Measurements from ENCODE around the gene EIF3F. TPM values are rescaled to one million over a fixed set of nuclear protein-coding genes. Genes with fewer than 3 reads are reported as not detected.
A peak's percentile ranks its signal among the peaks of the same experiment; 100 is the strongest.

The EIF3F gene
- total RNA-seq, 1 donor from 2014 or later, result 319 TPM

- H3K9me3 ChIP-seq, result no peaks in the 10 kb centered on the region
- no peaks in the 10 kb centered on the region for H3K27me3 ChIP-seq
- peak in 1 of 2 donors; percentile 33 for DNase-seq (ENCODE audit: low spot score in 2 of 2)
- H3K4me1 ChIP-seq, result no peaks in the 10 kb centered on the region
- H3K4me3 ChIP-seq, result no peak overlapping the region
- TF ChIP-seq CTCF (IDR thresholded peaks at IDR 0.05), result no peak
- peaks cover 0 to 4% of the 10 kb centered on the region in 2 donors for H3K36me3 ChIP-seq
- no peak overlapping the region for H3K27ac ChIP-seq
- intact Hi-C loops (cut with DNase I), result no loop called here
These were observed 16.9 kb downstream of the EIF3F start for GRCh38 chr11:8004008-8004407.

DNA sequence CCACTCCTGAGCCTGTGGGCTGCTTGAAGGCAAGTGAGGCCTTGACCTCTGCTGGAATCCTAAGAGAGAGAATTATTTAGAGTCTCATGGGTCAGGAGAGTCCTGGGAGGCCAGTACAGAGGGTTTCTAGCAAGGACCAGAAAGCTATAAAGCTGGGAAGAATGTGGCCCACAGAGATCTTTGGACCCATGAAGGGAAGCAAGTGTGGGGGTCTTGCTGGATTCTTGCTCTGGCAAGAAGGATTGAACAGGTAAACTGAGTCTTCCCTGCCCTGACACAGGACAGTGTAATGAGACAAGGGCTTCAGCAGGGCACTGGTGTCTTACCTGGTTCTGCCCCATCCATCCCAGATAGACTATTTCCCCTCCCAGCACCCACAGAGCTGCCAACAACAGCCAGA is 18.4 kb downstream of the EIF3F start:
- Histone ChIP-seq H3K4me1 (no peaks in the 10 kb centered on the region), H3K4me3 (no peak overlapping the region), H3K9me3 (no peaks in the 10 kb centered on the region), H3K36me3 (no peaks in the 10 kb centered on the region), H3K27me3 (no peaks in the 10 kb centered on the region), H3K27ac (no peak overlapping the region)
- intact Hi-C loops (cut with DNase I), result no loop called here
- TF ChIP-seq CTCF (IDR thresholded peaks at IDR 0.05), result no peak
- peak in 1 of 2 donors; percentile 9 for DNase-seq (ENCODE audit: low spot score in 2 of 2)

- TF ChIP-seq CTCF (IDR thresholded peaks at IDR 0.05), result peak; percentile 55 to 72 (median 70)
- Histone ChIP-seq H3K9me3 (no peaks in the 10 kb centered on the region), H3K27ac (no peak overlapping the region), H3K4me3 (no peak overlapping the region), H3K36me3 (no peaks in the 10 kb centered on the region), H3K27me3 (no peaks in the 10 kb centered on the region), H3K4me1 (no peaks in the 10 kb centered on the region)
- peak in 1 of 2 donors; percentile 67 for DNase-seq (ENCODE audit: low spot score in 2 of 2)
- intact Hi-C loops (cut with DNase I), result loop anchor here (1.0 to 2.0 kb wide), 3 partner anchors 27 to 92 kb away; no protein-coding TSS in a partner anchor
These were observed 19.3 kb downstream of the EIF3F start for GRCh38 chr11:8006349-8006977.

DNA sequence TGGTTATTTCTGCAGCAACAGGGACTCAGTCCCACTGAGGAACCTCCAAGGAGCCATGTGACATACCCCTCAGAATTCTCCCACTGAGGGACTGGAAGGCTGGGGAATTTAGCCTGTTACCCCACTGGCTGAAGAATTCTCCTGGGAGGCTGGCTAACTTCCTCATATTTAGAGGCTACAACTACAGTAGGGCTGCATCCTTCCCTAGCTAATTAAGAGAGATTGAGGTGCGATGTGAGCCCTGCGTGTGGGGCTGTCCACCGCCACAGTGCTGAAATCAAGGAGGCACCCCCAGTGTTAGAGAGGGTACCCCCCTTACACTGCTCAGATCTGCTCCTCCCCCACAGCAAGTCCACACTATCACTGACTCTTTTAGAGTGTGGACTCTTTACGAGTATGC is 21.1 kb downstream of the EIF3F start:
- DNase-seq (ENCODE audit: low spot score in 2 of 2), result no peak

GRCh38 chr11:8009856-8010255 is 22.7 kb downstream of the EIF3F start:
- no peaks in the 10 kb centered on the region for H3K36me3 ChIP-seq
- no peak overlapping the region for H3K27ac ChIP-seq
- intact Hi-C loops (cut with DNase I), result no loop called here
- no peaks in the 10 kb centered on the region for H3K27me3 ChIP-seq
- DNase-seq (ENCODE audit: low spot score in 2 of 2), result peak in 1 of 2 donors; percentile 22
- H3K4me1 ChIP-seq, result no peaks in the 10 kb centered on the region
- no peak for TF ChIP-seq CTCF (IDR thresholded peaks at IDR 0.05)
- no peak overlapping the region for H3K4me3 ChIP-seq
- no peaks in the 10 kb centered on the region for H3K9me3 ChIP-seq

More for the DNA sequence above, 21.1 kb downstream of the EIF3F start:
- Histone ChIP-seq H3K4me3 (no peak overlapping the region), H3K27ac (no peak overlapping the region), H3K4me1 (no peaks in the 10 kb centered on the region), H3K9me3 (no peaks in the 10 kb centered on the region), H3K36me3 (no peaks in the 10 kb centered on the region), H3K27me3 (no peaks in the 10 kb centered on the region)
- TF ChIP-seq CTCF (IDR thresholded peaks at IDR 0.05), result no peak
- intact Hi-C loops (cut with DNase I), result no loop called here

Data from ascending aorta (tissue), 2 donors.